GM12872 (cell line): ENCODE data around the gene DPYSL4.

ENCODE experiments used
- TF ChIP-seq, protein P1 (sequence below): IDR thresholded peaks from 3 replicates; pipeline ENCODE4 v1.5.1; 2011; ENCODE audit warnings: low read depth, mild to moderate bottlenecking, low read length, moderate library complexity; ENCODE audit not compliant: insufficient read depth

DPYSL4 gene

DNA sequence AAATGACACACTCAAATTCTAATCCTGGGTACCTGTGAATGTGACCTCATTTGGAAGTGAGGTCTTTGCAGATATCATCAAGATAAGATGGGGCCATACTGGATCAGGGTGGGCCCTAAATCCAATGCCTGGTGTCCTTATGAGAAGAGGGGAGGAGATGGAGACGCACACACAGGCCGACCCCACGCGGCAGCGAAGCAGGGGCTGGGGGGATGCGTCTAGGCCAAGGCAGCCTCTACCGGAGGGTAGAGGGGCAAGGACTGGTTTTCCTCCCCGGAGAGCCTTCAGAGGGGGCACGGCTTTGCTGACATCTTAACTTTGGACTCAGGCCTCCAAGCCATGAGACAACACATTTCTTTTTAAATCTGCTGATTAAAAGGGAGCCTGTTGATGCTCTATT is 33.3 kb downstream of the DPYSL4 start:
- TF ChIP-seq, protein P1, sequence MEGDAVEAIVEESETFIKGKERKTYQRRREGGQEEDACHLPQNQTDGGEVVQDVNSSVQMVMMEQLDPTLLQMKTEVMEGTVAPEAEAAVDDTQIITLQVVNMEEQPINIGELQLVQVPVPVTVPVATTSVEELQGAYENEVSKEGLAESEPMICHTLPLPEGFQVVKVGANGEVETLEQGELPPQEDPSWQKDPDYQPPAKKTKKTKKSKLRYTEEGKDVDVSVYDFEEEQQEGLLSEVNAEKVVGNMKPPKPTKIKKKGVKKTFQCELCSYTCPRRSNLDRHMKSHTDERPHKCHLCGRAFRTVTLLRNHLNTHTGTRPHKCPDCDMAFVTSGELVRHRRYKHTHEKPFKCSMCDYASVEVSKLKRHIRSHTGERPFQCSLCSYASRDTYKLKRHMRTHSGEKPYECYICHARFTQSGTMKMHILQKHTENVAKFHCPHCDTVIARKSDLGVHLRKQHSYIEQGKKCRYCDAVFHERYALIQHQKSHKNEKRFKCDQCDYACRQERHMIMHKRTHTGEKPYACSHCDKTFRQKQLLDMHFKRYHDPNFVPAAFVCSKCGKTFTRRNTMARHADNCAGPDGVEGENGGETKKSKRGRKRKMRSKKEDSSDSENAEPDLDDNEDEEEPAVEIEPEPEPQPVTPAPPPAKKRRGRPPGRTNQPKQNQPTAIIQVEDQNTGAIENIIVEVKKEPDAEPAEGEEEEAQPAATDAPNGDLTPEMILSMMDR = no peak

GRCh38 chr10:132222726-132223125 is 36.0 kb downstream of the DPYSL4 start:
- TF ChIP-seq, protein P1 = no peak

DNA sequence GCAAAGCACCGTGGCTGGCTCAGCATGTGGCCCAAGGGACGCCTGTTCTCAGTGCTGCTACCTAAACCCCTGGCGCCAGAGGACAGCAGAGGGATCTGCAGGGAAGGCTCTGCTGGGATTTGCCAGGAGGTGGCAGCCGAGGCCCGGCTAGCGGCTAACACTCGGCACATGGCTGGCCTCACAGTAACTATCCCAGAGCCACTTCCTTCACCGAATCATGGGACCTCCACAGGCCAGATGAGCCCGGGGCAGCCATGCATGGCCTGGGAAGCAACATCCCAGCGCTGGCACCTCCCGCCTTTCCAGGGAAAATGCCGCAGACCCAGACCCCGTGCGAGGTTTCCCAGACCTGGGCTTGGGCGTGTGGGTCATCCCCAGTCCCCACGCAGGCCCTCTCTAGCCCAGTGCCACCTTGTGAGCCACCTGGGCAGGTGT is 36.4 kb downstream of the DPYSL4 start:
- TF ChIP-seq, protein P1 = peak; percentile 98

DNA sequence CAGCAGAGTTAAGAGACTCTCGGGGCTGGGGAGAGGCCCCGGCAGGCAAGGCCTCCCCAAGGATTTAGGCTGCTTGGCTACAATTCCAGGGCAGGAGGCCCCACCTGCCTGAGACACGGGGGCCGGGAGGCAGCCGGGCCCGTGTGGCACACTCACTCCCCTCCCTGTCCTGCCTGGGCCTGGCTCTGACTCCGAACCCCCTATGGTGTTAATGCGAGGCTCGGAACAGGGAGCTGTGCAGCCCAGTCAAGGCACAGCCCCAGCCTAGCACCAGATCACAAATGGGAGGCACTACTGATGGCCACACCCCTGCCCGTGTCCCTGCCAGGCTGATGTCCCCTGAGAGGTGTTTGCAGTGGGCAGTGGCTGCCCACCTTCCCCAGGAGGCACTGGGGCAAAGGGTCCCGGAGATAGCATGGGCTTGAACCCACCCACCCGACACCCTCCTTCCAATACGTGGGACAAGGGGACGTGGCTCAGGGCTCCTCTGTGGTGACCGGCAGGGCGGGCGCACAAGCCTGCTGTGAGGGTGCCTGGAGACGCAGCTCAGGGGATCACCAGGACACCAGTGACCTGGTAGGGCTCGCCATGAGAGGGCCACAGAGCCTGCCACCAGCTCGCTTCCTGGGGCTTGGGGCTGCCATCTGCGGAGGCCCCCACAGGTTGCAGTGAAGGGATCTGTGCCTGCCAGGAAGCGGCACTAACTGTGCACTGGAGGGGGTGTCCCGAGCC is 37.0 kb downstream of the DPYSL4 start:
- TF ChIP-seq, protein P1 = no peak

DNA sequence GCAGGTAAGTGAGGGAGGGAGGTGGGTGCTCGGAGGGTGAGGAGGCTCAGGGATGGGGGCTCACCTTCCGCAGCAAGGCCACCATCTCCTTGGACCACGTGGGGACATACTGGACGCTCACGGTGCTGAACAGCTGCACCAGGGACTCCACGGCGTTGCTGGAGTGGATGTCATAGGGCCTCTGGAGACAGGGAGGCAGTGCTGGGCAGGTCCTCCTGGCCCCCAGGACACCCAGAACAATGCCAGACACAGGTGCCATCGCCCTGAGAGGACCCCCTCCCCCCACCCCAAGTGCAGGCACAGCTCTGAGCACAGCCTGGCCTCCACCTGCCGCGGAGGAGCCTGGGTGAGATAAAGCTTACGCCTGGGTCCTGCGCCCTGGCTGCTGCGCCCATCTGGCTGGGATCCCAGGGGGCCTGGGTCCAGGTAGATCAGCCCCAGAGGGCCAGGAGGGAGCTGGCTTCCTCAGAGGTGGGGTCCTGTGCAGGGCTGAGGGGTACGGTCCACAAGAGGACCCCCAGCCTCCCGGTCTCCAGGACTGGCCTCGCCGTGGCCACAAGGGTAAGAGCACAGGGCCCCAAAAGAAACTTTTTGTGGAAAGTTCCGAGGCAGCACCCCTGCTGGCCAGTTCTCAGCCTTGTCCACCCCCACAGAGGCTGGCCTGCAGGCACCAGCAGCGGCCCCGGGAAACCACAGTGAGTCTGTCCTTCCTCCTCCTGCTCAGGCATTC is 37.8 kb downstream of the DPYSL4 start:
- TF ChIP-seq, protein P1 = no peak

GRCh38 chr10:132225073-132225848 is 38.5 kb downstream of the DPYSL4 start:
- TF ChIP-seq, protein P1 = no peak

DNA sequence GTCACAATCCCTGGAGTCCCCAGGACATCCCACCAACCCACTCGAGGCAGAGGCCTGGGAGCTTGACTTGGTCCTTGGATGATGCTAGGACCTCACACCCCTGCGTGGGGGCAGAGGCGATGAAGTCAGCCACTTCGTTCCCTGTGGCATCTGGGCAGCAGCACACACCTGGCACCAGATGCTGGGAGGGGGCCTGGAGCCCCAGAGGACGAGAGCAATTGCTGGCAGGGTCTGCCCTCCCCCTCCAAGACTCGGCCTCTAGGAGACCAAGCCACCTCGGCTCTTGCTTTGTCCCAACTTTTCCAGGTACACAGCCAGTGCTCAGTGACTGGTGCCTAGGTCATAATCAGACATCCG is 39.1 kb downstream of the DPYSL4 start:
- TF ChIP-seq, protein P1 = no peak
